ENCODE data around the gene TSPYL2. TPM values are rescaled to one million over a fixed set of nuclear protein-coding genes. Genes with fewer than 3 reads are reported as not detected.
A peak's percentile ranks its signal among the peaks of the same experiment; 100 is the strongest.

TSPYL2 gene
- 3.2 and 5.6 TPM in 2 replicates for total RNA-seq

- H3K4me3 ChIP-seq (ENCODE audit: low read depth, low read length), result peak within 1 kb of the TSS; percentile 65
- TF ChIP-seq CTCF (conservative IDR thresholded peaks at IDR 0.05; ENCODE audit: low read depth, low read length), result no peak
- no peak for DNase-seq (ENCODE audit: low read depth)
Measured at GRCh38 chrX:53081925-53082772, at the start of gene TSPYL2. TSS of gene TSPYL2 (plus strand) at chrX:53082367. CDS start at chrX:53082499, 132 bp downstream.

DNA sequence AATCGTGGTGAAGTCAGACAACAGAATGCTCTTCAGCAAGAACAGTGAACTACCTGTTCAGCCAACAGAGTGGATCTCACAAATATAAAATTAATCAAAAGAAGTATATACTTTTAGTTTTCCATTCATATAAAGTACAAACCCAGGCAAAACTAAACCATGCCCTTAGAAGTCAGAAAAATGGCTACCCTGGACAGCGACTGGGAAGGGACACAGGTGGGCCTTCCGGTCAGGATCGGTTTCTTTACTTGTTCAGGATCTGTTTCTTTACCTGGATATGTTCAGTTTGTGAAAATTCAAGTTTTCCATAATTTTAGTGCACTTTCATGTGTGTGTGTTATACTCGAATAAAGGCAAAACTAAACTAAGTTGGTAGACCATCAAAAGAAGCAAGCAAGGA is 46.0 kb upstream of the TSPYL2 start:
- DNase-seq (ENCODE audit: low read depth), result no peak
- TF ChIP-seq CTCF (conservative IDR thresholded peaks at IDR 0.05; ENCODE audit: low read depth, low read length), result no peak
- no peak overlapping the region for H3K4me3 ChIP-seq (ENCODE audit: low read depth, low read length)

- no peak for DNase-seq (ENCODE audit: low read depth)
- TF ChIP-seq CTCF (conservative IDR thresholded peaks at IDR 0.05; ENCODE audit: low read depth, low read length), result no peak
- no peak overlapping the region for H3K4me3 ChIP-seq (ENCODE audit: low read depth, low read length)
Measured at GRCh38 chrX:53039236-53039635, 42.9 kb upstream of the TSPYL2 start.

- TF ChIP-seq CTCF (conservative IDR thresholded peaks at IDR 0.05; ENCODE audit: low read depth, low read length), result no peak
- H3K4me3 ChIP-seq (ENCODE audit: low read depth, low read length), result no peak overlapping the region
- no peak for DNase-seq (ENCODE audit: low read depth)
Measured at GRCh38 chrX:53044995-53045394, 37.2 kb upstream of the TSPYL2 start.

GRCh38 chrX:53047228-53047627 is 34.9 kb upstream of the TSPYL2 start:
- DNase-seq (ENCODE audit: low read depth), result no peak
- no peak overlapping the region for H3K4me3 ChIP-seq (ENCODE audit: low read depth, low read length)
- TF ChIP-seq CTCF (conservative IDR thresholded peaks at IDR 0.05; ENCODE audit: low read depth, low read length), result peak; percentile 36

DNA sequence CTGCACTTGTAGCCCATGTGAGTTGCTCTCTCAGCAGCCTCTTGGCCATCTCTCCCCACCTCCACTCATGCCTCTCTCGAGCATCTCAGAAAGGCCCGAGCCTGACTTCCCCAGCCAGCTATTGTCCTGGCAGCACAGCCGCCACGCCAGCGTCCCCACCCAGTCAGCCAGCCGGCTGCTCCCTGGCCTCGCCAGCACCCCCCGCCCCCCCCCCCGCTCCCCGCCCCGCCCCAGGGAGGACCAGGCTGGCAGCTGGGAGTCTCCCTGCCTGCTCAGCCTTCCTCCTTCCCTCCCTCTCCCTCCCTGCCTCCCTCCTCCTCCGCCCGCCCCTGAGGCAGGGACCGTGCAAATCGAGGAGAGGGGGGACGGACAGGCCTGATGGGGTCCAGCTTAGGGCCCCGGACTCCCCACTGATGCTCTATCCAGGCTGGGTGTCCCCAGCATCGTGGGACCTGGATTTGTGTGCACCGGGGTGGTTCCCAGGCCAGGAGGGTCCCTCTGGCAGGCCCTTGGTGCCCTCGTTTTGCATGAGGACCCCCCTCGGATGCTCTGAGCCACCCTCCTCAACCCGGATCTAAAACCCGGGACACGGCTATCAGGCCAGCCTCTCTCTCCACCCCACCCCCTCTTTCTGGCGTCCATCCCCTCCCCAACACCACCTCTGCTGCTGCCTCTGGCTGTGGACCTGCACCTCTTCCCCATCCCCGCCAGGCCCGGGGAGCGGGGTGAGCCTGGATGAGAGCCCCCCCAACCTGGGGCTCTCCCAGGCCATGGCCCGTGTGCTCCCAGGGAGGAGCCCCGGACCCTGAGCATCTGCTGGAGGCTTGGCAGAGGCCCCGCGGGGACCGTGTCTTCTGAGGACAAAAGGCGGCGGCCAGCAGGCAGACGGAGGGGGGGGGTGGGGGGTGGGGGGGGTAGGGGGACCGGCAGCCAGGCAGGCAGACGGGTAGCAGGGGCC is 33.7 kb upstream of the TSPYL2 start, which contains the start of gene GPR173:
TSS of gene GPR173 (plus strand) at position 621 of the 958 bp plus-strand sequence. CDS start 27,833 bp downstream, outside the sequence.
- no peak for TF ChIP-seq CTCF (conservative IDR thresholded peaks at IDR 0.05; ENCODE audit: low read depth, low read length)
- DNase-seq (ENCODE audit: low read depth), result no peak
- peak within 1 kb of the TSS; percentile 46 for H3K4me3 ChIP-seq (ENCODE audit: low read depth, low read length)
